ENCODE measurements around the gene RPUSD4.

RPUSD4 gene

GRCh38 chr11:126182787-126183445, 28.5 kb downstream of the RPUSD4 start:
- no peak for DNase-seq (ENCODE audit: low spot score)

GRCh38 chr11:126181939-126182730, 29.3 kb downstream of the RPUSD4 start:
- no peak for DNase-seq (ENCODE audit: low spot score)

GRCh38 chr11:126176853-126177470, 34.5 kb downstream of the RPUSD4 start:
- DNase-seq (ENCODE audit: low spot score): no peak

DNA sequence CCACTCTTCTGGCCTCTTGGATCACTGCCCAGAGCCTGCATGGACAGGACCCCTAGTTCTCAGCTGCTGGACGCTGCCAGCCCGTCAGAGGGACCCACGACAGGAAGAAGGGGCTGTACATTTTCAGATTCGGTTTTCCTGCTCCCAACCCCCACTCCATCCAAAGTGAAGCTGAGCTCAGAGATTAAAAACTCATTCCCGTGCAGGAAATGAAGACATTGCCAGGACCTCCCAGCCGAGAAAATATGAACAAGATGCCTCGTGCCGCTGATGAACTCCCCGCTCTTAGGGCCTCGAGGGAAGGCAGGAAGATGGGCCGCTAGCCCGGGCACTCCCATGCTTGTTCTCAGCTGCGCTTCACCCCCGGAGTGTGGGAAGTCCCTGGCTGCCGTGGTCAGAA, 36.1 kb downstream of the RPUSD4 start:
- no peak for DNase-seq (ENCODE audit: low spot score)

GRCh38 chr11:126174816-126175215, 36.6 kb downstream of the RPUSD4 start:
- no peak for DNase-seq (ENCODE audit: low spot score)

- peak; percentile 95 for DNase-seq (ENCODE audit: low spot score)
Measured at GRCh38 chr11:126173257-126173656, 38.2 kb downstream of the RPUSD4 start.

GRCh38 chr11:126172596-126173038, 38.8 kb downstream of the RPUSD4 start:
- DNase-seq (ENCODE audit: low spot score): no peak

DNA sequence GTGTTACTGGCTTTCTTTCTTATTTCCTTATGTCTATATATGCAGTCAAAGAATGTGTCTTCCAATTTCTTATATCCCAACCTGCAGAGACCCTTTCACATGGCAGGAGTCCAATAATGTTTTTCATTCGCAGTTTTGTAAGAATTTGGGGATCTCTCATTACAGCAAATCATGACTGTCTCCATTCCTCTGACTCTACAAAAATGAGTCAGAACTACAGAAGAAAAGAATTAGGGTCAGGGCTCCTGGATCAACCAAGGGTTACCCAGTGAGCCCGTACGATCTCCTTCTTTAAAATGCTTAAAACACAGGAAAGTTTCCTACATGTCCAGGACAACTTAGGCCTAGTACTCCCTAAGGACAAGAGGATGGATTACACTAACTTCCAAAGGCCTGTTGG, 42.2 kb downstream of the RPUSD4 start:
- DNase-seq (ENCODE audit: low spot score): no peak

- DNase-seq (ENCODE audit: low spot score): no peak
Measured at GRCh38 chr11:126167488-126167887, 44.0 kb downstream of the RPUSD4 start.

GRCh38 chr11:126166413-126166812, 45.0 kb downstream of the RPUSD4 start:
- no peak for DNase-seq (ENCODE audit: low spot score)

DNA sequence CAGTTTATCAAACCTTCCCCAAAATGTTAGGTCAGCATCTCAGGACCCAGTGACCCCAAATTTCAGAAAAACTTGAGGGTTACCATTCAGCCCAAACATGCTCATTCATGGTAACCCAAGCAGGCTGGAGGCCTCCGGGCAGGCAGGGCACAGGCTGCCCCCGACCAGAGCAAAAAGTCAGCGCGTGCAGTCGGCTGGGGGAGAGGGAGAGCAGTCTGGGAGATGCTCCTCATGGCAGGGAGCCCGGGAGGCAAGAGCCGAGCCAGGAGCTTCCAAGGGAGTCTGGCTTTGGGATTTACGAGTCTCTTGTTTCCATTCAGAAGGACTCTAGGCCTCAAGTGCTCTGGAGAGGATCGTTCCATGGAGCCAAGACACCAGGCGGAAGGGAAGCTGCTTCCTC, 45.7 kb downstream of the RPUSD4 start:
- DNase-seq (ENCODE audit: low spot score): no peak

DNA sequence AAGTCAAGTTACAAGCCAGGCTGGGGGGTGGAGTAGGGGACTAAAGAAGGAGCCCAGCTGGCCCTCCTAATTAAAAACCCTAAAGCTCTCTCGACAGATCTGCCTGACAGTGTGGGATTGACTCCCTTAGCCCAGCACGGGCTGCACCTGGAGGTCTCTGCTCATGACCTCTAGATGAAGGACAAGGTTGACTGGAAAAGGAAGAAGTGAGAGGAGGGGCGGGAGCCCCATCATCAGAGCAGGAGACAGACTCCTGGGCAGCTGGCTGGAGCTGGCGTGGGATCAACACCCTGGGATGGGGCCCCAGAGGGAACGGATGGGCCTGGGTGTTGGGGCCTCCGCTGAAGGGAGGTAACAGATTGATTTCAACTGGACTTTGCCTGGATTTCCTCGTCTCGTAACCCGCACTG, 46.1 kb downstream of the RPUSD4 start:
- no peak for DNase-seq (ENCODE audit: low spot score)

DNA sequence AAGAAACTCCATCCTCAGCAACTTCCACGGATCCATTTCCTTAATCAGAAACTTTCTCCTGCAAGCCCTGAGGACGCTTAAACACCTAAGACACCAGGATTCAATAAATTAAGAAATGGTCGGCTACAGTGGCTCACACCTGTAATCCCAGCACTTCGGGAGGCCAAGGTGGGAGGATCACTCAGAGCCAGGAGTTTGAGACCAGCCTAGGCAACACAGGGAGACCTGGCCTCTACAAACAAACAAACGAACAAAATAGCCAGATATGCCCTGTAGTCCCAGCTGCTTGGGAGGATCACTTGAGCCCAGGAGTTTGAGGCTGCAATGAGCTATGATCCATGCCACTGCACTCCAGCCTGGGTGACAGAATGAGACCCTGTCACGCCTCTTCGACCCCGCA, 46.7 kb downstream of the RPUSD4 start:
- no peak for DNase-seq (ENCODE audit: low spot score)

DNA sequence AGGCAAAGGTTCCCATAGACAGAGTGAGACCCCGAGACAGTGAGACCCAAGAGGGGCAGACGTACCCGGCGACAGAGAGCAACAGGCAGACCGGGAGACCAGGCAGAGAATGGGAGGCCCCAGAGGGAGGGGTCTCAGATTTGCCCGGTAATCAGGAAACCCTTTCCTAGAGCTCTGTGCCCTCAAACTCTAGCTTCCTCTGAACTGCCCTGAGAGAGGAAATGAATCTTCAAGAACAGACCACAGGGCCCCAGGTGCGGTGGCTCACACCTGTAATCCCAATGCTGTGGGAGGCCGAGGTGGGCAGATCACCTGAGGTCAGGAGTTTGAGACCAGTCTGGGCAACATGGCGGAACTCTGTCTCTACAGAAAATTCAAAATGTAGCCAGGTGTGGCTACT, 47.7 kb downstream of the RPUSD4 start:
- no peak for DNase-seq (ENCODE audit: low spot score)

- no peak for DNase-seq (ENCODE audit: low spot score)
Measured at GRCh38 chr11:126163074-126163700, 48.3 kb downstream of the RPUSD4 start.

DNA sequence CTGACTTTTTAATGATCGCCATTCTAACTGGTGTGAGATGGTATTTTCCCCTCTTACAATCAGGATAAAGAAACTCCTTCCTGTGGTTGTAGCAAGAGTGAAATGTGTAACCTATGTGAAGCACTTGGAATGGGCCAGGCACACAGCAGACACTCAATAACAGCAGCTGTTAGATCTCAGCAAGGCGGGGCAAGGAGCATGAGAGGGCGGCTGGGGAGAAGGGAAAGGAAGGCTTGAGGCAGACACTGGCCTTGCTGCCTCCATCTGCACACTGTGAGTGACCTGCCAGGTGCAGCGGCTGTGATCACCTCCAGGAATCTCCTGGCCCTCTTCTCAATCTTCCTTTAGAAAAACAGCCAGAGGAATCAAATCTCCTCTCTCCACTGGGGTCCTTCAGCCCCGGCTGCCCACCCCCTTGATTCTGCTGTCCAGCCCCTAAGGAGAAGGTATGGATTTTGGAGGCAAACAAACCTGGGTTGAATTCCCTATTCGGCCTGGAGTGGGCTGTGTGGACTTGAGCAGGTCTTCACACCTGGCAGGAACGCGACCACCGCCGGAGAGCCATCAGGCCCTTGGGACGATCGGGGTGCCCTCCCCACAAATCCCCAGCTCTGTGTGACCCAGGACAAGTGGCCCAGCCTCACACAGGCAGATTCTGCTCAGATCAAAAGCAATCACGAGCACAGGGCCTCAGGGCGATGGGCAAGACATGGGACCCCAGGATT, 49.0 kb downstream of the RPUSD4 start:
- no peak for DNase-seq (ENCODE audit: low spot score)

- no peak for DNase-seq (ENCODE audit: low spot score)
Measured at GRCh38 chr11:126161023-126161391, 50.4 kb downstream of the RPUSD4 start.

GRCh38 chr11:126160345-126161022, 51.0 kb downstream of the RPUSD4 start:
- no peak for DNase-seq (ENCODE audit: low spot score)

DNA sequence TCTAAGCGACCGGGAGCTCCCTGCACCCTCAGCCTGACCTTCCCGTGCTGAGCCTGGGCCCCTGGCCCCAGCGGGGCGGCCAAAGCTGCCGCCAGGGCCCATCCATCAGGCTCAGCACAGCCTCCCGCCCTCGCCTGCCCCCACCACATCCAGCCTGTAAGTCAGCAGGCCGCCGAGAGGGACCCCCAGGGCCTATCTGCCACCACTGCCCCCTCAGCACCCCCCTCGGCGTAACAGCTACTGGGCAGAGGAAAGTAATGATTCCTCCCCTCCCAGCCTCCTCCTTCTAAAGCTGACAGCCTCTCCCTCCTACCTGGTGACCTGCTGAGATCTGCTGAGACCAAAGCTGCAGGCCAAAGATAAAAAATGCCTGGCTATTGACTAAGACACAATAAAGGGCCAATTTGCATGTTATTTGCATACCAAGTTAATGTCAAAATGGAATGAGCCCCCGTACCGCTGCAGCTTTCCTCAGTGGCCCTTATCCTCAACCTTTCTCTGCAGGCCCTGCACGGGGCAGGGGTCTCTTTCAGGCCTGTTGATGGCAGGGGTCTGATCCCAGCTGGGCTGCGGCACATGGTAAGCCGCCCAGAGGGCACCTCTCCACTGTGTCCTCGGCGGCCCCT, 51.6 kb downstream of the RPUSD4 start:
- DNase-seq (ENCODE audit: low spot score): no peak

DNA sequence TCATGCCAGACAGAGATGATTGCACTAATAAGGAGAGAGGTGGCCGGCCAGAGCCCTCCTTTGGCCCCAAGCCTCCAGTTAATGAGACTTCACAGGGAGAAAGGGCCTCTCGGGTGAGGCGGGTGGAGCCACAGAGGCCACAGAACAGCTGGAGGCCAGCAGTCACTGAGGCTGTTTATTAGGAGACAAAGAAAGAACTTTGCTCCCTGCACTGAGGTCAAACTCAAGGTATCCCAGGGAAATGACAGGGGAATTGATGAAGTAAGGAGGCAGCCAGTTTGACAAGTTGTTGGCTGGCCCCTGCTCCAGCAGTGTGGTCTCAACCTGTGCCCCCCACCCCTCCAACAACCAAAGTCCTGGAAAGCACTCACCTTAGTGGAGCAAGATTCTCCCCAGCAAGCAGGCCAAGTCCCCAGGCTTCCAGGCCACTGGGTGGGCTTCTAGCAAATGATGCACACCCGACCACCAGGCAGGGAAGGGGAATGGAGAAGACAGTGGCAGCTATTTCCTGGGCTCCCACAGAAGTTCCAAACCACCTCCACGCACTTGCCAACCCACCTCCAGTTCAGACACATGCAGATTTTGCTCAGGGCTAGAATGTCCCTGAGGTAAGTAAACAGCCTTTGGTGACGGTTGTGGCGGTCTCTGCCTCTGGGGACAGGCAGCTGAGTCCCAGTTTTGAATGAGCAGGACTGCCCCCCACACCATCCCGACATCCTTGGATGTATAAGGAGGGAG, 53.2 kb downstream of the RPUSD4 start:
- DNase-seq (ENCODE audit: low spot score): no peak
